Measurements from ENCODE around the gene LRFN2.

Gene LRFN2

DNA sequence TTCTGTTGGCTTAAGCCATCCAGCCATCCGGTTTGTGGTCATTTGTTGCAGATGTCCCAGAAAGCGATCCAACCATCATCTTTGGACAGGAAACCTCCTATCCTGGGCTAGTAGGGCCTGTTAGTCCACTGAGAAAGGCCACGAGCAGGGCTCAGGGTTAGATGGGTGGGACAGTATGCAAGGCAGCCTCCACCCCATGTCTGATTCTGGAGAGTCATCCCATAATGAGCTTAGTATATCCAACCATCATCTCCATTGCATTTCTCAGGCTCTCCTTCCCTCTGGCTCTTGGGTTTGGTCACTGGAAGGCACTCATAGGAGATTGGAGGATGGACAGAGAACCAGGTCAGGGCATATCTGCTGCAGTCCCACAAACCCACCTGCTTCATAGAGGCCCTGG, 117.8 kb downstream of the LRFN2 start:
- no peak for DNase-seq

DNA sequence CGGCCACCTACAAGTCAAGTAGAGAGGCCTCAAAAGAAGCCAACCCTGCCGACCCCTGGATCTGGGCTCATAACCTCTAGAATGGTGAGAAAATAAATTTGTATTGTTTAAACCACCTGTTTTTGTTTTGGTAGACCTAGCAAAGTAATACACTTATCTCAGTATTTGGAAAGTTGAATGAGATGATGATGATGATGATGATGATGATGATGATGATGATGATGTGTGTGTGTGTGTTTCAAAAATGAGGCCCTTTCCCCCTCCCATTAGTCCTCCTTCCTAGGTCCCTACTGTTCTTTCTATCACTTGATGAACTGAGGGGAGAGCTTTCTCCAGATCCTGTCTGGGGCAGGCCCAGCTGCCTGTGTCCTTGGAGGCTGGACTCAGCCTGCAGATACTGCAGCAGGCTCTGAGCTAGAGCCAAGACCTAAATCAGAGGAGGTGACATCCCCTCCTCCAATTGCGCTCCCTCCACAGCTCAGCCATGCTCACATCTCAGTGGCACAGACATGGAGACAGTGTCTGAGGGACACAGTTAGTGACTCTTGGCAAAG, 120.1 kb downstream of the LRFN2 start:
- DNase-seq, result no peak

DNA sequence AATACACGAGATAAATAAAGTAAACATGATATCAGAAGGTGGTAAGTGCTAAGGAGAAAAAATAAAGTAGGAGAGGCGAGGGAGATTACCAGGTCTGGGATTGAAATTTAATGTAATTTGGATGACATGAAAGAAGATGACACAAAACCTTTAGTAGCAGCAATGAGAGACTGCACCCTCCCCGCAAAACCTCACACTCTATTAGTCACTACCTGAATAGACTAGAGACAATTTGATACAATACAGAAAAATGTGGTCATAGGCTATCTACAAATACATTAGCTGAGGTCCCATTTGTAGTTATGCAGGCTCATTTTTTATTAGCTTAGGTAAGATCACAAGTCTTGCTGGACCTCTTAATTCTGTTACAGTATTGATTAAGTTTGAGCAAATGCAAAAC, 125.5 kb downstream of the LRFN2 start:
- DNase-seq, result no peak

DNA sequence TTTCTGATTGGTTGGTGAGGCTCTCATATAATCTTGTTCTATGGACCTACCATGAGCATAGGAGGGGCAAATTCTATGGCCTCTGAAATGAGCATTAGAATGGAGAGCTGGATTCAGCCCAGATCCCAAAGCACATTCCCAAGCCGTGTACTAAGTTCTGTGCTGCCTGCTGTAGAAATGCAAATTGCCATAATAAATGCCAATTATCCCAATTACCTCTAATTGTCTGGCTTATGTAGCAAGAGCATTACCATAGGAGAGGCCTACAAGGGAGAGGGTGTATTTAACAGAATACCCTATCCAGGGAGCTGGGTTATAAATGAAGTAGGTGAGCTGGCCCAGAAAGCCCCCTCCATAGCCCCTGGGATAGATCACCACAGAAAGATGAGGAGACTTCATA, 126.8 kb downstream of the LRFN2 start:
- DNase-seq, result no peak

DNA sequence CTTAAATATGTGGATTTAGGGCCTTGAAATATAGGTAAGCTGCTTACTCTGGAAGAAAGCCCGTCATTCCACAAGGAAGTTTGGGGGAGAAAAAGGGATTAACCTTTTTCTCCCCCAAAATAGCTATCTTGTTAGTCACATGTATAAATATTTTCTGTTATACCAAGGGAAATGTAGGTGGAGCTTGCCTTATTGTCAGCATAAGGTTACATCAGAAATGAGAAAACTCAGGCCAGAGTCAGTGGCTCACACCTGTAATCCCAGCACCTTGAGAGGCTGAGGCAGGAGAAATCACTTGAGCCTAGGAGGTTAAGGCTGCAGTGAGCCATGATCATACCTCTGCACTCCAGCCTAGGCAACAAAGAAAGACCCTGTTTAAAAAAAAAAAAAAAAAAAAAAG, 129.9 kb downstream of the LRFN2 start:
- no peak for DNase-seq

DNA sequence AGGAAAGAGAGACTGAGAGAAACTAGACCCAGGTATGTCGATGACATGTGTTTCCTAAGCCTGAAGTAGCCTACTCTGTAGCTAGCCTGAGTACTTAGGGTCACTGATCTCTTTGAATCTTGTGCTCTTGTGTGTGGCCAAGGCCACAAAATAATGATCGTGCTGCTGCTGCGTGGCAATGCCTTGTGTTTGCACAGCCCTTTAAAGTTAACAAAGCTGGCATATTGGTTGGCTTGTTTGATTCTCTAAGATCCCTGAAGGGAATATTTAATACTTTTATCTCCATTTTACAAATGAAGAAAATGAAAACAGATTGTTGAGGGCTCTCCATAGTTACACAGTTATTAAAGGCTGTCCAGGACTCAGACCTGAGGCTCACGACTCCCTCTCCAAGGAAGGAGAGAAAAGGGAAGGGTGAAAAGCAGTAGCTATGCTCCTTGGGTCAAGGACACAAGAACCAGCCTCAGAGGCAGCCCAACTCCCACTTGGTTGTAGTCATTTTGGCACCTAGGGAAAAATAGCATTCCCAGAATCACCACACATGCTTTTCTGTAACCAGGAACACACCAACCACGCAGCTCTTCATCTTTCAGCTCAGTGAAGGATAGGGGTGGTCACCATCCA, 130.7 kb downstream of the LRFN2 start:
- no peak for DNase-seq

DNA sequence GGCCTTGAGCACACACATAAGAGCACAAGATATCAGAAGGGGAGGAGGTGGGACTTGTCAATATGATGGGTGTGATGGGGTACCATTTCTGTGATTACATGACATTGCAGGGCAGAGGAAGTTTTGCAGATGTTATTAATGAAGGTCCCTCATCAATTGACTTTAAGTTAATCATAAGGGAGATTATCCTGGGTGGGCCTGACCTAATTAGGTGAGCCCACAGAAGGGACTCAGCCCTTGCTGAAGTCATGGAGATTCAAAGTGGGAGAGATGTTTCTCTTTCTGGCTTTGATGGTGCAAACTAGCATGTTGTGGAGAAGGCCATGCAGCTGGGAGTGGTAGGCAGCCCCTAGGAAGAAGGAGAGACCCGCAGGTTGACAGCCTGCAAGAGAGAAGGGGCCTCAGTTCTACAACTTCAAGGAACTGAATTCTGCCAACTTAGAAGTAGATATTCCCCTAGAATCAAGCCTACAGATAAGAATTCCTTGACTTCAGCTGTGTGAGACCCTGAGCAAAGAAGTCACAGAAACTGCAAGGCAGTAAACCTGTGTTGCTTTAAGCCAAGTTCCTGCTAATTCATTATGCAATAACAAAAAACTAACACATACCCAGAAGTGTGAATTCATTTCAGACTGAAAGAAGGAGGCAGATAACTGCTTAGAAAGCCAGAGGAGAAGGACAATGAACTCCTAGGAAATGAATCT, 131.3 kb downstream of the LRFN2 start:
- DNase-seq, result no peak

DNA sequence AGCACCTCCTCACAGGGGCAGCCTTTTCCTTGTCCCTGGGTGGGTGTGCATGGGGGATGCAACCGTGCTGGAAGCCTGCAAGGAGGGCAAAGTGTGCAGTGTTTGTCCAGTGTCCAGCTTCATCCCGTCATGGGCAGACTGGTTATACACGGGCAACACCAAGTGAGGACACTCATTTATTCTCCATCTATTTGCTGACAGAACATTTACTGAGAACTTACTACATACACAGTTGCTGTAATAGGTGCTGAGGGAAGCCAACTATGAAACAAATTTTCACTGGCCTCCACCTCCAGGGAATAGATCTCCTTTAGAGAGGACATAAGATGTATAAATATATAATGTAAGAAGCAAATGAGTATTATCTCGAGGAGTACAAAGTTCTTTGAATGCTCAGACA, 136.7 kb downstream of the LRFN2 start:
- no peak for DNase-seq

DNA sequence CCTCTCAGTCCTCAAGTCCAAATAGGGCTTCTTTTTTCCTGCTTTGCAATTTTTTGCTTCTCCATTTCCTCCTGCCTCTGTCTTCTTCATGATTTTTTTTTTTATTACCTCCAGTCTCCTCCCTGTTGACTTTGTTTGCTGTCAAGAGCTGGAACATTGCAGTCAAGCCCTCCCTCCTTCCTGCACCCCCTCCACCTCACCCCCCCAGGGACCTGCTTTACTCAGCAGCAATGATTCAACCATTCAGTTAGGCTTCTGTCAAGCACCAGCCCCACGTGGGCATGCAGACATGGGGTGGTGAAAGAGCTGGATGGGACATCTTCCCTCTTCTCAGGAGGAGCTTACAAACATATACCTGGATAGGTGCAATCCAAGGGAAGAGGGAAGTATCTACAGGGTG, 142.4 kb downstream of the LRFN2 start:
- no peak for DNase-seq

DNA sequence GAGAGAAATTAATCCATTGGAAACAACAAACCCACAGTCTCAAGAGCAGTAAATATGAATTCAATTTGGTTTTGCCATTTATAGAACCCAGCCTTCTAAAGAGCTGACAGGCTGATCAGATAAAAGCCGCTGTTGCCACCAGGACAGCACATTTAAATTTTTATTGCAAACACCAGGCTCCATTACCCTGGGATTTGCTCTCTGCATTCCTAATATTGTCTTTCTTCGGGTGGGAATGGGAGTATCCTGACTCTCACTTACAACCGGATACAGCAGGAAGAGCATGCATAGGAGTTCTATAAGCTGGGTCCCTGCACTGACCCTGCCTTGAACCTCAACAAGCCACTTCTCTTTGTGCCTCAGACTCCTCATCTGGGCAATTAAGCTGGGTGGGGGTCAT, 142.9 kb downstream of the LRFN2 start:
- DNase-seq, result no peak

DNA sequence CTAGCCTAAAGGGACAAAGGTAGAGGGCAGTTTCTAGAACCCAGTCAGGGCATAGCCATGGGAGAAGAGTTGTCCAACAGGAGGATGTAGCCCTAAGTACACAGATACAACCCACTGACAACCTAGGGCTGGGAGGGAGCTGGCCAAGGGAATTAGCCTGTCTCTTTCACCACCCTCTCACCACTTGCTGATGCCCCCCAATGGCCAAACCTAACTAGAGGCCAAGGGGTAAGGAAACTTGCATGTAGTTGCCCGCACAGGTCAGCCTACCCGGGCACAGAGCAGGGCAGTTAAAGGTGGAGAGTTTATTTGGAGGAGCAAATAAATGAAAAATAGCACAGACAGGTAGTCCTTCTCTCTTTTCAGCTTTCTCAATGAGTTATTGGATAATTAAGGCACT, 143.3 kb downstream of the LRFN2 start:
- no peak for DNase-seq

DNA sequence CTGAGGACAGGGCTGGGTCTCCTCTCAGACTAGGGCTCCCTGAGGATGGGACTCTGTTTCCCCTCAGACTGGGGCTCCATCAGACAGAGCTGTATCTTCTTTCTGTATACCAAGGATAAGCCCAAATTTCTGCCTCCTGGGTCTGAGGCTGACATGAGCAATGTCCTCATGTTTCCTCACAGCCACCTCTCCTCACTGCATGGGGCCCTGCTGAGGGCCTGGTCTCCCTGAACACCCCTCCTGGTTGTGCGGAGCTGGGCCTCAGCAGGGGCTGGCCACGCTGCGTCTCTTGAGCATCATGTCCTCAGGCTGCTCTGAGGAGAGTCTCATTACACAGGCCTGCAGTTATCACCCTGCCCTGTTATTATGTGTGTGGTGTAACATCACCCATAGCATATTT, 144.6 kb downstream of the LRFN2 start:
- no peak for DNase-seq

DNA sequence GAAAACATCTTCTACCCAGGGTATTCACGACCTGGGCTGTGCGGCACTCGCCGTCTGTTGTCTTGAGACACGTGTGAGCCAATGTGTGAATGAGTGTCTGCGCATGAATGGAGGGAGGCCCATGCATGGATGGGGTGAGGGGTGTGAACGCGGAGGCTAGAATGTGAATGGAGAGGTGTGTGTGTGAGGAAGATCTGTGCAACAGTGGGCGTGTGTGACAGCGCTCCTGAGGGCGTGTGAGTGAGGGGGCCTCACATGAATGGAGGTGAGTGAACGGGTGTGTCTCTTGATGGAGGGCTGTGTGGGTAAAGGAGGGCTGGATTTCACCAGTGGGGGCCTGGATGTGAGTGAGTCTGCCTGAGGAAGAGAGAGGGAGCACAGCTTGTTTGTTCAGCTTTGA, 146.0 kb downstream of the LRFN2 start:
- no peak for DNase-seq

DNA sequence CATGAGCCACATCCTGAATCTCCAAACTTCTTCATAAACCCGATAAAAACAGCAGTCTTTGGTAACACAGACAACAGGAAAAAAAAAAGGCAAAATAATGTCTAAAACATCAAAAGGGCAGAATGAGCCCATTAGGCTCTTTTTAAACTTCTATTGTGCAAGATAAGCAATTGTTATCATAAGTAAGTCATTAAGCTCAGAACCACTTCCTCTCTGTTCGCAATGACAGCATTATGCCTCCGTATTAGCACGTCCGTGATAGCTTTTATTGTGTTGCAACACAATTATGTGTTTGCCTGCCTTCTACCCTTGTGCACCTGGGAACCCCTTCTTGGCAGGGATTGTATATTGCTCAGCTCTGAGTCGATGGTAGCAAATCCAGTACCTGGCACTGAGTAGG, 147.1 kb downstream of the LRFN2 start:
- no peak for DNase-seq

DNA sequence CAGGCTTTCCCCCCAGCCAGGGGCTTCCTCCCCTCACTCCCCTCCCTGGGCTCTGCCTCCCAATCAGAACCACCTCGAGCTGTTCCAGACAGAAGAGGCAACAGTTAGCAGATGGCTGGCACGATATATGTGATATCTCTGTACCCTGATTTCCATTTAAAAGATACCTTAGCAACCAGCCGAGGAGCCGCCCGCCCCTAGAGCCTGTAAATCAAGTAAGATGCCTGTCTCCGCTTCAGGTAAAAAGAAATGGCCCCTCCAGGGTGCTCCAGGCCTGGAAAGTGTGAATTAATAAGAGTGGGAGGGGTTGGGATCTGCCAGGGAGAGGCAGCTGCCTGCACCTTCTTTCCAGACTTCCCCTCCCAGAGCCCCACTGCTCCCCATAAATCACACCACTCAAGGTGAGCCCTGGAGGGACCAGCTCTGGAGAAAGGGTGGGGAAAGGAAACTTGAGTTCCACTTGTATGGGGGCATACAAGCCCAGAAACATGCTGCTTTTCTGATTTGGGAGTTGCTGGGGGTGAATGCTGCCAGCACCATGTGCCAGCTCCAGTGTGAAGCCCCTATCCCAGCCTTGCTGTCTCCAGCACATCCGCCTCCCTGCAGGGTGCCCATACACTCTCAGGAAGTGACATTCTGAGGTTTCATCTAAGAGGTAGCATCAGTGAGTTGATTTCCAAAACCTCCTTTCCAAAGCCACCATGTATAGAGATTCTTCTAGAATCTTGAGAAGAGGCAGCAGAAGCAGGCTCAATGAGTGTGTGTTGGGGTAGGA, 148.0 kb downstream of the LRFN2 start:
- no peak for DNase-seq

DNA sequence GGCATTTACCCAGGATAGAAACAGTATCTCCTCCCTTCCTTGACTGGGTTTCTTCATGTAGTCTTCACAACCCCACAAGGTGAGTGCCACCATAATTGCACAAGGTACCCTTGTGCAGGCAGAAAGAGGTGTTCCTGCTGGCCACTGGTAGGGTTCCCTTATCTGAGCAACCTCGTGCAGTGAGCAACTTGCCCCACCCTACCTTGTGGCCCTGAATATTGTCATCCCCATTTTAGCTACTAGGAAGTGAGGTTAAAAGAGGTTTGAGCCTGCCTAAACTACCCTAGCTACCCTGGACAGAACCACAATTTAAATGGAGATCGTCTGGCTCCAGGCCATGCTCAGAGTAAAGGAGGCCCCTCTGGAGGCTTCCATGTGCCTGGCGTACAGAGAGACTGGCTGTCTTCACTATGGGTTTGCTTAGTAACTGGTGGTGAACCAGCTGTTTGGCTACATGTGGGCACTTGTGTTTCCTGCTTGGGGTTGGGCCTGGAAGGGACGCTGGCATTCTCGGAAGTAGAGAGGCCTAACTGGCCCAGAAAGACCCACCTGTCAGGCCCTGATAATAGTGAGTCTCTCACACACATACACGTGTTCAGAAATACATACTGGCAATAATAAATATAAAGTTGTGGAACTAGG, 148.8 kb downstream of the LRFN2 start:
- no peak for DNase-seq

DNA sequence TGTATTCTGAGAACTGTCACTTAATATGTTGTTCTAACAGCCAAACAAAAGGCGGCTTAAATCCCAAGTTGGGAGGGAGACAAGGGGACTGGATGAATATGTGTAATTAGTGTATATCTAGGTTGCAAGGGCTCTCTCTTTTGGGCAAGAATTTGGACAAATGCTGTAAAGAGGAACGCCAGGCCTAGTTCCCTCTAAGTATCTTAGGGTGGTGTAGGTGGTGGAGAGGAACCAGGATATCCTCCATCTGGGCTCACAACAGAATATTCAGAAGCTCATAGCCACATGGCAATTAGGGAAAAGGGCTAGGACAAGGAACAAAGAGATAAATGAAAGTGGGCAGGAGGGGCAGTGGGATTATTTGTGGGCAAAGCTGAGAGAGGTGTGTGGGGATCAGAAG, 149.5 kb downstream of the LRFN2 start:
- DNase-seq, result no peak

DNA sequence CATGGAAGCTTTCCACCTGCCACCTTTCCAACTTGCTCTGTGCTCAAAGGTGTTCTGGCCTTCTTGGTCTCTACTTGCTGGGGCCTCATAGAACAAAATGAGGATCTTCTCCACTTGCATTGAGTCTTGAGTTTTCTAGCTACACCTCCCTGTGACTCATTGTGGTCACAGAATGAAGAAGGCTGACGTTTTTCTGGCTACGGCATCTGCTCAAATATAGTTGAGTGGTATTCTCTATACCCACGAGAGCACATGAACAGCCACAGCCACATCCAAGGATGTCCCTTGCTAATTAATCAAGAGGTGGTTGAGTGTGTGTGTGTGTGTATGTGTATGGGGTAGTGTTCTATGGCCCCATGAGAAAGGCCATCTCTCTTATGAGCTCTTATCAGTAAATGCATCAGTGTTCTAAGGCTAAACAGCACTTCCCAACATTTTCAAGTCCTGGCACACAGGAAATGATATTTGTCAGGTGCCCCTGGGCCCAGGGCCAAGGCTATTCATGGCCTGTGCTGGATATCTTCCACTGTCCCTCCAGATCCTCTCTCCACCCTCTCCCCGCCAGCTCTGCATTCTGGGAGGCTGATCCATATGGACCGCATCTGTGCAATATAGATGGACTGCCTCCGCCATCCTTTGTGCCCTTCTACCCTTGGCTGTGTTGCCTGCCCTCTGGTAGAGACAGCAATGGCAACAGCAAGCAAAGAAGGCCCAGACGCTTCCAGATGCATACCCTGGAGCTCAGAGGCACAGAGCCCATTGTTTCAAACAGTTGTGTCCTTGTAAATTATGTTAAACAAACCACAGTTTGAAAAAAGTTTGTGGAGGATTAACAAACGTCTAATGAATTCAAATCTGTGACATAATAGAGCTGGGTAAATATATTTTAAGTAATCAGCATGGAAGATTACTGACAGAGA, 150.2 kb downstream of the LRFN2 start:
- no peak for DNase-seq

DNA sequence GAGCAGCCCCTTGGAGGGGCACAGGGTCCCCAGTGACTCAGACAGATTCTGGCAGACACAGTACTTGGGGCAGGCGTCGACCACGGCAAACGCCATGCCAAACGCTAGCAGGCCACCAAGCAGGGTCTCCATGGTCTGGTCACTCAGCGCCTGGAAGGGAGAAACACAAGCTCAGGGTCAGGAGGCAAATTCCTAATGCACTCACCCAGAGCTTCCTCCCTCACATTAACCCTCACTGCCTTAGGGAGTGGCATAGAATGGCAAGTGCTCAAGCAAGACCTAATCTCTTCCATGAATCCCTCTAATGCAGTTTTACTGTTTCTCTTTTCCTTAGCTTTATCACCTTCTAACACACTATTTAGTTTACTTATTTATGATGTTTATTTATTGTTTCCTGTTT, 154.2 kb downstream of the LRFN2 start:
- no peak for DNase-seq

DNA sequence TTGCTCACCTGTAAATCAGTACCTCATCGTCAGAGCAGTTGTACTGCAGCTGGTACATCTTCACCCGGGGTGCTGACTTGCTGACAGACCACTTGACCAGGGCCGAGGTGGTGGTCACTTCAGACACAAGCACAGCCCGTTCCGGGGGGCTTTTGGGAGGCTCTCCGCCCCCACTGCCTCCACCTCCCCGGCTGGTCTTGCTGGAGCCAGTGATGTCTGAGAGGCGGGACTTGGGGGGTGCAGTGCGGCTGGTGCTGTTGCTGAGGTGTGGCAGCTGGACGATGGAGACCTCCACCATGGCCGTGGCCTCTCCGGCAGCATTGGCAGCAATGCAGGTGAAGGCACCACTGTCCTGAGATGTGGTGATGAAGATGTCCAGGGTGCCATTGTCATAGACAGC, 155.5 kb downstream of the LRFN2 start:
- no peak for DNase-seq

DNA sequence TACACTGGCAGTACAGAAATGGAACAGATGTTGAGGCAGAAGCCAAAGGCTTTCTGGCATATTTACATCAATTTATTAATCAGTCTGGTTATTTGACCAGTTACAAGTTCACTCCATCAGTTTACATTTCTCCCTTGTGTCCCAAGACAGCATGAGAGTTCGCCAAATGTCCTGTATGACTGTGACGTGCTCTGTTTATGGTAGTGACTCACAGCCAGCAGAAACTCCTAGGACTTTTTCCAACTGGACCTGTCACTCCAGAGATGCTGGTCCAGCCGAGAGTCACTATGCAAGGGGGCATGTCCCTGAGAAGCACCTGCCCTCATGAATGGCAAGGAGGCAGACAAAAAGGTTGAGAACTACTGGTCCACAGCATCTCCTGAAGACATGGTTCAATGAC, 160.0 kb downstream of the LRFN2 start:
- no peak for DNase-seq

DNA sequence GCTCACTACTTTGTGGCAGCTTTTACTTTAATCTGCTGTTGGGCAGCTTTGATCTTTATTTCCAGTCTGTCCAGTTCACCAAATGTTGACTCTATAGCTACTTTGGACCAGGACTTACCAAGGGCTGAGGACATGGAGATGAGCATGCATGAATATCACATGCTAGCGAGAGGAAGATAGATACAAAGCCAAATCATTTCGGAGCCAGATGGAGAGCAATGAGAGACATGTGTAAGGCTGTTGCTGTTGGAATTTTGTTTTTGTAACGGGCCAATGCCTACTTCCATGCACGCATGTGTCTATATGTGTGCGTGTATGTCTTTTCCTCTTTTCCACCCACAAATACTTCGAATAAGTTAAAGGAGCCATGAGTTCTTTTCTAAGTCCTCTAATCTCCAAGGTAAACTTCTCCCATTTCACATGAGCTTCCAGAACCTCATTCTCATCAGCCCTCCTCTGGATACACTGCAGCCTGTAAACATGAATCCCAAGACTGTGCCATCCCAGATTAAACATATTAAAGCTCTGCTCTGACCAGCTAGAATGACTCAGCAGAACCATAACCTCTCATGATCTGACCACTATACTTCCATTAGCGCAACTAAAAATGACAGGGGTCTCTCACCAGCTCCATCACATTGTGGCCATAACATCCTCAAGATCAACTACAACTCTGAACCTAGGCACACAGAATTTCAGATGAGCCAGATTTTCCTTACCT, 160.7 kb downstream of the LRFN2 start:
- no peak for DNase-seq

Data from right forelimb (tissue), 1 donor.